GM19463 (cell line): ENCODE results near the gene DNAJC11.
"Not testable (repeated sequence)": the region's sequence is repeated elsewhere in the genome, so short reads cannot be mapped to it uniquely, and the experiment has no call there.

ENCODE experiments used
- ATAC-seq: cut with Tn5 transposase; IDR thresholded peaks from one replicate; pipeline ENCODE4 v1.9.1; 2021; ENCODE audit warnings: mild to moderate bottlenecking, moderate library complexity; ENCODE audit not compliant: unreplicated experiment

The DNAJC11 gene

DNA sequence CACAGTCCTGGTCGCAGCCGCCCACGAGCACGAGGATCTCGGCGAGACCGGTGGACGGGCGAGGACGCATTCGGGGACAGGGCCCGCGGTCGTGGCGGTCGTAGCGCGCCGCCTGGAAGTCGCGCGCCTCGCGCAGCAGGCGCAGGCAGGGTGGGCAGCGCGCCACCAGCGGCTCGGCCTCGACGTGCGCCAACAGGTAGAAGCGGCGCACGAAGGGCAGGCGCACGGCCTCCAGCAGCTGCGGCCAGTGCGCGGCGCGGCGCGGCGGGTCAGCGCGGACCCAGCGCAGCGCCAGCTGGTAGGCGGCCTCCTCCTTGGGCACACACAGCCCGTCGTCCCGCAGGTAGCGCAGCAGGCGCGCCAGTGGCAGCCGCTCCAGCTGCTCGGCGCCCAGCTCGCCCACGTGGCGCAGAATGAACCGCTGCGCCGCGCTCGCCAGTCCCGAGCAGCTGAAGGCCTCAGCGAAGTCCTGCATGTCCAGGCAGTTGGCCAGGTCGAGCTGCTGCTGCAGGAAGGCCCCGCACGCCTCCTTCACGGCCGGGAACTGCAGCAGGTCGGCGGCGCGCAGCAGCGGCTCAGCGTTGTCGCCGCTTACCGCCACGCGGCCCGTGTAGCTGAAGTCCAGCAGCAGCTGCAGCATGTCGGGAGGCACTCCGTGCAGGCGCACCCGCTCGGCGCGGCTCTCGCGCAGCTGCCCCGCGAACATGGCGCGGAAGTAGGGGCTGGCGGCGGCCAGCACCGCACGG lies 99.5 kb downstream of the DNAJC11 start:
- ATAC-seq = peak; percentile 23

DNA sequence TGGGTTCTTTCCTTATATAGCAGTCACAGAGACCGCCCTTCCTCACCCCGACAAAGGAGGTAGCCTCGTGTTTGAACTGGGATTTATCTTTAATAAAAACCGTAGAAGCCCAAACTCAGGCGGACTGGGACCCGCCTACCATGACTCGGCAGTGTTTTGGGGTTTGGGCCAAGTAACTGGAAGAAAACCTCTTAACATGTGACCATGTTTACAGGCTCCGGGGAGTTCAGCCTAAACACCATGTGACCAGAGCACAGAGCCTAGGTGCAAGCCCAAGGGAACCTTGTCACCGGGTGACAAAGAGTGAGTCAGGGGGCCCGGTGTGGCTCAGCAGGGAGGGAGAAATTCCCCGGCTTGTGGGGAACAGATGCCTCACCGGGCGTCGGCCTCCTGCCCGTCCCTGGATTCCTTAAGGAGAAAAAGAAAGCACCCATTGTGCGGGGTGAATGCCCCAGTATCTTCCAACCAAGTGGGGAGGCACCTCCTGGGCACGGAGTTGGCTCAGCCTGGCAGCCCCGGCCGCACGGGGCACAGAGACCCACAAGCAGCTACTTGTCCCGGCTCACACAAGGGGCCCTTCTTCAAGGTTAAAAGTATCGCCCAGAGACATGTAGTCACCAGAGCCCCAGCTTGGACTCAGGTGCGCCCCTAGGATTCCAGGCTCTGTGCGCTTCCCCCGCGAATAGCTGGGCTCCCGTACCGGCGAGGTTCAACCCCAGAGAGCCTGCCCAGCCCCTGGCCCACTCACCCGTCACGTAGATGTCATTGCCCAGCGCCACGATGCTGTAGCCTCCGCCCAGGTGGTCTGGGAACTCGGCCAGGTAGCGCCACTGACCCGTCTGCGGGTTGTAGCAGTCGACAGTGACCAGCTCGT lies 100.3 kb downstream of the DNAJC11 start:
- no peak for ATAC-seq

DNA sequence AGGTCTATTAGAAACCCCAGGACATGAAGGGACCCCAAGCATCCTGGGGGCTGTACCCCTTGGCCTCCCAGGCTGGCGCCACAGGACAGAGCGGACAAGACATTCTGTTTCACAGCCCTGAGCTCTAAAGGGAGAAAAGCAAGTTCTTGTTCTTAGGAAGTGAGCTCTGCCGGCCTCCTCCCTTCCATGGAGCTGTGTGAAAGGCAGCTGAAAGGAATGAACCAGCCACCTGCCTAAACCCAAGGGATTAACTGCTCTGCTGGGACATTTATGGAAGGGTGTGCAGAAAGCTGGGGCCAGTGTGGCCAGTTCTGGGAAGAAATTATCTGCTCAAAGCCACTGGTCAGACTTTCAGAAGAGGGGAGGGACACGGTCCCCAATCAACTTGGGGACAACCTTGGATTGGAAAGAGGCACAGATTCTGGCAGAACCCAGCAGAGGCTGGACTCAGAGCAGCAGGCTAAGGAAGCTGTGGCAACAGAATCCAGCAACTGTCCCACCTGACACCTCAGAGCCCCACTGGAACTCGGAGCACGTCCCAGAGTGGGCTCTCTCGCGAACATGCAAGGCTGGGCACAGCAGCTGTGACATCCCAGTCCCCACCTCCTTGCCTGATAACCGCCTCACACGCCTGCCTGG lies 101.1 kb downstream of the DNAJC11 start:
- ATAC-seq = no peak

GRCh38 chr1:6599991-6600390 lies 101.6 kb downstream of the DNAJC11 start:
- not testable (repeated sequence) for ATAC-seq

GRCh38 chr1:6599141-6599975 lies 102.3 kb downstream of the DNAJC11 start:
- ATAC-seq = no peak

DNA sequence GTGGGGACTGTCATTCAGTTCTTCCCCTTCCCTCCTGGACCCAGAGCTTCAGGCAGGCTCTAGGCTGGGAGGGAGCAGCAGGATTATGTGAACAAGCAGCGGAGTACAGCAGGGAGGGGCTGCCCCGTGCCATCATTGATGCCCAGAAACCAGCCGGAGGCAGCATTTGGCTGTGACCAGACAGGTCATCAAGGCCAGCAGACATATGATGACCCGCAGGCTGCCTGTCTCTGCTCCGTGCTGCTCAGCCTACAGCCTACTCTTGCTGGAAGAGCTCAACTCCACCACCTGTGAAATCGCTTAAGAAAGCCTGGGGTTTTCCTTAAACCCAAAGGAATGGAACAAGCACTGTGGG lies 103.9 kb downstream of the DNAJC11 start:
- no peak for ATAC-seq

- ATAC-seq = no peak
These were observed 104.5 kb downstream of the DNAJC11 start for GRCh38 chr1:6596886-6597776.

DNA sequence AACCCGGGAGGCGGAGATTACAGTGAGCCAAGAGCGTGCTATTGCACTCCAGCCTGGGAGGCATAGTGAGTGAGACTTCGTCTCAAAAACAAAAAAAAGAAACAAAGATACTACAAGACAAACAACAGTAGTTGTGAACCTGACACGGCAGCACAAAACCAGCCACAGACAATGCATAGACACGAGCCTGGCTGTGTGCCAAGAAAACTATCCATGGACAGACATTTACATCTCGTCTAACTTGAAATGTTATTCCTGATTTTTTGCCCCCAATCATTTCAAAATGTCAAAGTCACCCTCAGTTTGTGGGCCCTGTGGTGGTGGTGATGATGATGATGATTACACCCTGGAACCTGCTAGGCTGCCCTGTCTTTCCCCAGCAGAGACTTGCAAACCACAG lies 105.3 kb downstream of the DNAJC11 start:
- no peak for ATAC-seq

GRCh38 chr1:6594977-6595740 lies 106.5 kb downstream of the DNAJC11 start:
- no peak for ATAC-seq

GRCh38 chr1:6593810-6594209 lies 107.8 kb downstream of the DNAJC11 start:
- ATAC-seq = no peak

DNA sequence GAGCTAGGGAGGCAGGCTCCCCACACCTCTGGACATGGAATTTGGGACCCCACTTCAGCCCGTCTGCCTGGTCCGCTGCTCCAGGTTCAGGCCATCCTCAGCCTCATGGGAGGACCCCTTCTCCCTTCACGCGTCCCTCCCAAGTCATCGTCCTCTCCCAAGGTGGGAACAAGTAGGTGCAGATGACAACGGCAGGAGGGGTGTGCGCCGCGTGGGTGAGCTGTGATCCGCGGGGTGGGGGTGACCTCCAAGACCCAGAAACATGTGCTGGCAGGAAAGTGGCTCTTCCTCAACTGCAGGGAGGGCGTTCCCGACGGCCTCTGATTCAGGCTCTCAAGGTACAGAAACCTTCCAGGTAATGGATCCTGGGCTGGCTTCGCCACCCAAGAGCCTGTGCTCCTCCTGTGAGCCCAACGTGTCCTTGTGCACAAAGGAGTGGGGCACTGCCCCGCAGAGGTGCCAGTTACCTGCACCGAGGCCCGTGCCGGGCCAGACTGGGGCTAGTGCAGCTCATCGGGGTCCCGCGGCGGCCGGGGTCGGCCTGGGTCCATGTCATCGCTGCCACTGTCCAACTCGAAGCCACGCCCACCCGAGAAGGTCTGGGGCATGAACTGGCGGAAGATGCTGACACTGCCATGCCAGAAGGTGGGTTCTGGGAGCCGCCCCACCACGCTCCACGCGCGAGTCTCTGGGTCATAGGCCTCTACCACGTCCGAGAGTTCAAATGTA lies 108.6 kb downstream of the DNAJC11 start:
- no peak for ATAC-seq

DNA sequence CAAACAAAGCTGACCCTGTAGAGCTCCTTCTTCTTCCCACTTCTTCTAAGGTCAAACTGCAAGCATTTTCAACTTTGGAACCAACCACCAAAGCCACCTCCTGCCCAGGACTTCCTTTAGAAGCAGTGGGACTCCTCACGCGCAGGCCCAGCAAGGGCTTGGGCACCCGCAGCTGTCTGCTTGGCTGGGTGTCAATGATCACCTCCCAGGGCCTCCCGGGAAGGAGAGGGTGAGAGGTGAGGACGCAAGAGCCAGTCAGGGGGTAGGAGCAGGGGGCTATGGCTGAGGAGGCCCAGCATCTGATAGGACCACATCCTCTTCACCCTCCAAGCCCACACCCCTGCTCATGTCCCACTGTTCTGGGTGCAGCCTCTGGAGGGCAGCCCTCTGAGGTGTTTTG lies 109.2 kb downstream of the DNAJC11 start:
- ATAC-seq = no peak

DNA sequence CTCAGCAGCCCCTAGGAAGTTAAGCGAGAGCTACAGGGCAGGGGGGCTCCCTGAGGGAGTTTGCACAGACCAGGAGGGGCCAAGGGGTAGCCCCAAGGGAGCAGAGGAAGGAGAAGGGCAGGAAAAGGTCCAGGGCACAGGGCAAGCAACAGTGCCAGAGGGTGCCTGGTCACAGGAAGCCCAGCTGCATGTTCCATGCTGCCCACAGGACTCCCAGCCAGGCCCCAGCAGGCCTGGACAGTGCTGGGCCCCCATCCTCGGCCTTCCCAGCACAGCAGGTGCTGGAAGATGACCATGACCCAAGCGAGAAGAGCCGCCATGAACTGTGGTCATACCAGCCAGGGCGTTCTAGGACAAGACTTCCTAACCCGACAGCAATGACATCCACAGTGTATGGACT lies 110.0 kb downstream of the DNAJC11 start:
- no peak for ATAC-seq

- ATAC-seq = no peak
These were observed 110.4 kb downstream of the DNAJC11 start for GRCh38 chr1:6591222-6591621.

DNA sequence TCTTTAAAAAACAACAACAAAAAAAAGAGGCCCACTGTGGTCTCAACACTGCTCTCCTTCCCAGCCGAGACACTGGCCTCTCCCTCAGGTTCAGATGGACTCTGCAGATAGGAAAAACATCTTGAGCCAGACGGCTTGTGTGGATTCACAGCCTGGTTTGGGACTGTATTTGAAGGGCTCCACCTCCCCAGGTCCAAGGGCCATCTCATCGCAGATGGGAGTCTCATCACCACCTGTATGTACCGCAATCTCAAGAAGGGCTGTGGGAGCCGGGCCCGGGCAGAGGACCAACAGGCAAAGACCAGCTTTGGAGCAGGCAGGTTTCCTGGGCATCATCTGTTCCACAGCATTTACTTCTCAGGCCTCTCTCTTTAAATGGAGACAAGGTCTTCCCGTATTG lies 111.6 kb downstream of the DNAJC11 start:
- no peak for ATAC-seq

- ATAC-seq = no peak
These were observed 112.6 kb downstream of the DNAJC11 start for GRCh38 chr1:6588893-6589520.

GRCh38 chr1:6588128-6588892 lies 113.3 kb downstream of the DNAJC11 start:
- ATAC-seq = no peak
